Heart left ventricle (tissue), 13 donors: ENCODE data around the gene MALRD1.
"Not testable (repeated sequence)": the region's sequence is repeated elsewhere in the genome, so short reads cannot be mapped to it uniquely, and the experiment has no call there.

Experiments used
- POLR2A ChIP-seq, 2 donors: fragments of 450-650 bp; IDR thresholded peaks; one replicate each; pipeline ENCODE4 v1.6.1; 2017; ENCODE audit warnings: antibody characterized with exemption in 2 of 2, mild to moderate bottlenecking in 2 of 2, moderate library complexity in 2 of 2
- TF ChIP-seq, protein P1 (sequence below), 12 donors: fragments of 200-600 bp; sonication (generic) in 4 of 12; IDR thresholded peaks; one replicate each; pipeline versions ENCODE4 v1.5.0 to v1.8.0; 2018 to 2022; ENCODE audit warnings: antibody characterized with exemption in 12 of 12, mild to moderate bottlenecking in 5 of 12
- donor health status: ischemic (EF 13 %, LVEDD 7.1; RV severe dilation, severe dysfunction).
- donor health status: DM: no; HTN: yes; CAD: no.
- donor health status: DM: no; HTN: no; CAD: no.
- donor health status: ischemic (EF 25% LVEDD 6.9; RV normal size, moderate dysfunction).
- donor health status: ischemic (EF 25% LVEDD 5.7; RV mildly dilated, moderate dysfunction).
- donor health status: ischemic (EF 35%, LVEDD 5.7; RV mildly dilated, moderate dysfunction).
- donor health status: nonischemic (EF 11% LVEDD 7.7; RV severe dilation, severe dysfunction).
- donor health status: DM: yes; HTN: yes; CAD: no.
- donor health status: PGD.
- donor health status: ischemic (EF 29% LVEDD 5.4; RV normal size, mild dysfunction).
- donor health status: nonischemic (EF 23%, LVEDD 6.1; RV moderate dilation, normal function).

DNA sequence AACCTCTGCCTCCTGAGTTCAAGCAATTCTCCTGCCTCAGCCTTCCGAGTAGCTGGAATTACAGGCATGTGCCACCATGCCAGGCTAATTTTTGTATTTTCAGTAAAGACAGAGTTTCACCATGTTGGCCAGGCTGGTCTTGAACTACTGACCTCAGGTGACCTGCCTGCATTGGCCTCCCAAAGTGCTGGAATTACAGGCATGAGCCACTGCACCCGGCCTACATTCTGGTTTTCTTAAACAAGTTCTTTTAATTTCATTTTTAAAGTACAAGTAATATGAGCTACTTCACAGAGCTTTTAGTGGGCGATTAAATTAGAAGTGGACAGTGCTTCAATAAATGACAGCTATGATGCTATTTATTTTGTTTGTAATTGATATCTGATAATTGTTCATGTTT lies 721.2 kb downstream of the MALRD1 start:
- not testable (repeated sequence) for TF ChIP-seq POLR2A (IDR thresholded peaks at IDR 0.05)
- TF ChIP-seq, protein P1, sequence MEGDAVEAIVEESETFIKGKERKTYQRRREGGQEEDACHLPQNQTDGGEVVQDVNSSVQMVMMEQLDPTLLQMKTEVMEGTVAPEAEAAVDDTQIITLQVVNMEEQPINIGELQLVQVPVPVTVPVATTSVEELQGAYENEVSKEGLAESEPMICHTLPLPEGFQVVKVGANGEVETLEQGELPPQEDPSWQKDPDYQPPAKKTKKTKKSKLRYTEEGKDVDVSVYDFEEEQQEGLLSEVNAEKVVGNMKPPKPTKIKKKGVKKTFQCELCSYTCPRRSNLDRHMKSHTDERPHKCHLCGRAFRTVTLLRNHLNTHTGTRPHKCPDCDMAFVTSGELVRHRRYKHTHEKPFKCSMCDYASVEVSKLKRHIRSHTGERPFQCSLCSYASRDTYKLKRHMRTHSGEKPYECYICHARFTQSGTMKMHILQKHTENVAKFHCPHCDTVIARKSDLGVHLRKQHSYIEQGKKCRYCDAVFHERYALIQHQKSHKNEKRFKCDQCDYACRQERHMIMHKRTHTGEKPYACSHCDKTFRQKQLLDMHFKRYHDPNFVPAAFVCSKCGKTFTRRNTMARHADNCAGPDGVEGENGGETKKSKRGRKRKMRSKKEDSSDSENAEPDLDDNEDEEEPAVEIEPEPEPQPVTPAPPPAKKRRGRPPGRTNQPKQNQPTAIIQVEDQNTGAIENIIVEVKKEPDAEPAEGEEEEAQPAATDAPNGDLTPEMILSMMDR (IDR thresholded peaks at IDR 0.05), result not testable (repeated sequence)
